Endothelial cell of umbilical vein (primary cell): ENCODE data around the gene TJP1. TPM values are rescaled to one million over a fixed set of nuclear protein-coding genes. Genes with fewer than 3 reads are reported as not detected.

ENCODE experiments used
- BruUV-seq: library from RNA; stranded (reverse); fragments of 400-500 nt; replicated peaks from 2 replicates; lab custom pipeline; 2021; lab: Mats Ljungman, UMichigan
- CTCF ChIA-PET: fragments of 300-600, 350-600 bp; sonication (Branson Sonifier 250); formaldehyde crosslinking; loops from one replicate; lab custom pipeline; 2021; ENCODE audit warnings: antibody characterized with exemption, inconsistent platforms; lab: Charles Lee
- POLR2A ChIA-PET: fragments of 300-600, 350-600 bp; sonication (Branson Sonifier 250); formaldehyde crosslinking; loops from one replicate; lab custom pipeline; 2021; ENCODE audit warnings: antibody characterized with exemption, inconsistent platforms; lab: Charles Lee
- DNase-seq: peaks from one replicate; pipeline ENCODE4 v3.0.0-alpha.2; 2011; ENCODE audit warnings: low read depth, low spot score
- FAIRE-seq: peaks from 2 replicates; lab custom pipeline; 2011; peaks lifted over from hg19 to GRCh38; lab: Jason Lieb, UNC
- H2AFZ ChIP-seq: 2 replicates; pipeline ENCODE4 v1.6.0; 2012; ENCODE audit warnings: low read depth, low read length, control low read depth, inconsistent platforms
- H3K27ac ChIP-seq: 2 replicates; pipeline ENCODE4 v1.5.1; 2011; ENCODE audit warnings: low read depth, mild to moderate bottlenecking, control low read depth, low read length, moderate library complexity; ENCODE audit not compliant: insufficient read depth
- H3K27me3 ChIP-seq, 2 experiments: 2 replicates each; pipeline versions ENCODE4 v1.6.0 to v1.6.1; 2011; ENCODE audit warnings: low read length in 2 of 2, mixed read lengths in 1 of 2; ENCODE audit not compliant: control insufficient read depth in 2 of 2, insufficient read depth in 2 of 2
- H3K36me3 ChIP-seq, 2 experiments: 2 replicates in 1 of 2; 3 replicates in 1 of 2; pipeline ENCODE4 v1.5.1; 2011; ENCODE audit warnings: low read length in 2 of 2, mild to moderate bottlenecking in 1 of 2, moderate library complexity in 1 of 2; ENCODE audit not compliant: control insufficient read depth in 2 of 2, insufficient read depth in 2 of 2; ENCODE audit errors: extremely low read depth in 1 of 2
- H3K4me1 ChIP-seq: 3 replicates; pipeline ENCODE4 v1.5.1; 2011; ENCODE audit warnings: mild to moderate bottlenecking, low read length; ENCODE audit not compliant: control insufficient read depth, insufficient read depth; ENCODE audit errors: extremely low read depth
- H3K4me2 ChIP-seq: 2 replicates; pipeline ENCODE4 v1.6.1; 2011; ENCODE audit warnings: low read length, control low read depth, mixed read lengths; ENCODE audit not compliant: insufficient read depth
- H3K4me3 ChIP-seq, 3 experiments: fragments of 200-600 bp in 1 of 3; sonication (generic), shearing (Covaris generic) in 1 of 3; replicated peaks in 1 of 3; 2 replicates each; pipeline ENCODE4 v1.5.1; 2011 to 2016; ENCODE audit warnings: control low read depth in 3 of 3, low read length in 3 of 3, mild to moderate bottlenecking in 2 of 3, inconsistent platforms in 1 of 3, low read depth in 1 of 3, moderate library complexity in 1 of 3; ENCODE audit not compliant: insufficient read depth in 1 of 3
- H3K79me2 ChIP-seq: 2 replicates; pipeline ENCODE4 v1.6.0; 2012; ENCODE audit warnings: low read length, inconsistent platforms; ENCODE audit not compliant: control insufficient read depth, insufficient read depth
- H3K9ac ChIP-seq: replicated peaks from 2 replicates; pipeline ENCODE3; 2011; ENCODE audit warnings: low read length, control low read depth; ENCODE audit not compliant: insufficient read depth; ENCODE audit errors: extremely low read depth
- H3K9me1 ChIP-seq: replicated peaks from 3 replicates; pipeline ENCODE4 v1.6.0; 2011; ENCODE audit warnings: mild to moderate bottlenecking, low read length; ENCODE audit not compliant: control insufficient read depth, insufficient read depth; ENCODE audit errors: extremely low read depth
- H3K9me3 ChIP-seq: replicated peaks from 2 replicates; pipeline ENCODE4 v1.5.1; 2012; ENCODE audit warnings: low read length, inconsistent platforms; ENCODE audit not compliant: control insufficient read depth, insufficient read depth
- H4K20me1 ChIP-seq: replicated peaks from 2 replicates; pipeline ENCODE3; 2011; ENCODE audit warnings: mild to moderate bottlenecking, low read length; ENCODE audit not compliant: control insufficient read depth, insufficient read depth; ENCODE audit errors: extremely low read depth
- CTCF ChIP-seq, 2 donors: IDR thresholded peaks; 1 replicate in 1 of 2; 2 replicates in 1 of 2; pipeline ENCODE4 v1.5.1; 2011; ENCODE audit warnings: low read length in 2 of 2, mild to moderate bottlenecking in 2 of 2, moderate library complexity in 2 of 2, control low read depth in 1 of 2, inconsistent platforms in 1 of 2, low read depth in 1 of 2; ENCODE audit not compliant: insufficient read depth in 1 of 2; ENCODE audit errors: extremely low read depth in 1 of 2
- EZH2 ChIP-seq: IDR thresholded peaks from 2 replicates; pipeline ENCODE4 v1.6.1; 2012; ENCODE audit warnings: borderline replicate concordance, low read depth, mild to moderate bottlenecking, moderate library complexity, low read length, inconsistent platforms; ENCODE audit not compliant: severe bottlenecking
- FOS ChIP-seq: IDR thresholded peaks from 2 replicates; pipeline ENCODE4 v1.6.1; 2011; ENCODE audit warnings: mild to moderate bottlenecking, low read length, moderate library complexity, borderline replicate concordance; ENCODE audit not compliant: insufficient read depth
- GATA2 ChIP-seq: IDR thresholded peaks from 2 replicates; pipeline ENCODE4 v1.7.0; 2011; ENCODE audit warnings: low read depth, mild to moderate bottlenecking, moderate library complexity, mixed read lengths, low read length; ENCODE audit not compliant: insufficient read length, insufficient read depth
- JUN ChIP-seq: IDR thresholded peaks from 2 replicates; pipeline ENCODE4 v1.6.1; 2011; ENCODE audit warnings: borderline replicate concordance, low read depth; ENCODE audit not compliant: insufficient read length, insufficient read depth
- MAX ChIP-seq: IDR thresholded peaks from 2 replicates; pipeline ENCODE4 v1.6.1; 2011; ENCODE audit not compliant: insufficient read depth, insufficient read length
- MYC ChIP-seq: IDR thresholded peaks from one replicate; pipeline ENCODE4 v1.6.1; 2011; ENCODE audit warnings: mild to moderate bottlenecking, low read depth, low read length
- POLR2A ChIP-seq: IDR thresholded peaks from 2 replicates; pipeline ENCODE4 v1.6.1; 2012; ENCODE audit warnings: low read depth, mild to moderate bottlenecking, control low read depth, low read length
- POLR2AphosphoS5 ChIP-seq: IDR thresholded peaks from 2 replicates; pipeline ENCODE4 v1.6.1; 2012; ENCODE audit warnings: low read depth, mild to moderate bottlenecking, control low read depth, low read length, moderate library complexity; ENCODE audit not compliant: insufficient read depth
- dilution Hi-C: fragments of 300-500 bp; cut with MboI; formaldehyde crosslinking; loops from one replicate; pipeline ENCODE4 v1.15.0; 2019; ENCODE audit warnings: low sequenced_read_pairs; ENCODE audit not compliant: extremely low pct_ligation_motif_present
- intact Hi-C: fragments of 100-400 bp; cut with micrococcal nuclease; formaldehyde crosslinking; loops from one replicate; pipeline ENCODE4 v1.10.0; 2022
- polyA plus RNA-seq, 4 experiments: library from polyadenylated mRNA; depleted of rRNA in 3 of 4; stranded (reverse) in 3 of 4; unstranded in 1 of 4; fragments of >200 nt; gene quantifications; 2 replicates each; pipeline versions ENCODE4 v1.2.1 to v1.2.3, GENCODE V29; 2011 to 2012; ENCODE audit warnings: missing spikeins in 1 of 4
- total RNA-seq: library from RNA; stranded (reverse); gene quantifications from 2 replicates; pipeline ENCODE4 v1.2.3, GENCODE V29; 2021

Gene TJP1
- total and polyA plus RNA-seq, 2 donors (not counting 3 experiments of a cell fraction or from before 2014, with no cell fraction given), result 45.6 to 128 TPM

GRCh38 chr15:29785642-29786041 is 36.6 kb downstream of the TJP1 start:
- no peak overlapping the region for H3K4me2 ChIP-seq
- peaks cover 3% of the 10 kb centered on the region for H4K20me1 ChIP-seq
- dilution Hi-C loops (no loop called here), intact Hi-C loops (loop anchor here (2.0 to 5.0 kb wide), 2 partner anchors 15 to 37 kb away; partner anchors contain the start of gene TJP1)
- DNase-seq, result no peak
- H3K9ac ChIP-seq, result no peak overlapping the region
- H3K79me2 ChIP-seq, result peaks cover 56% of the 10 kb centered on the region
- H3K36me3 ChIP-seq, result no peaks in the 10 kb centered on the region
- no peak overlapping the region for H3K27ac ChIP-seq
- no peak overlapping the region for H2AFZ ChIP-seq
- H3K4me1 ChIP-seq, result peaks cover 17% of the 10 kb centered on the region
- no TSS peak for BruUV-seq
- FAIRE-seq, result no peak
- no peaks in the 10 kb centered on the region for H3K9me1 ChIP-seq
- TF ChIP-seq MYC (no peak), CTCF (IDR thresholded peaks at IDR 0.05; ENCODE audit: extremely low read depth in 1 of 2, insufficient read depth in 1 of 2, low read depth in 1 of 2, low read length in 2 of 2) (no peak), FOS (no peak), POLR2A (no peak), MAX (no peak), EZH2 (no peak), GATA2 (no peak), JUN (no peak), POLR2AphosphoS5 (no peak)
- H3K9me3 ChIP-seq, result no peaks in the 10 kb centered on the region
- POLR2A ChIA-PET, result no interaction called here
- no peak overlapping the region for H3K4me3 ChIP-seq
- CTCF ChIA-PET, result interaction anchor here (0.7 to 1.0 kb wide), 3 partner anchors 15 to 38 kb away, joined by 3 to 4 read pairs (median 3); no protein-coding TSS in a partner anchor
- no peaks in the 10 kb centered on the region for H3K27me3 ChIP-seq
